CD14-positive monocyte (primary cell): ENCODE data around the gene RPL28. TPM values are rescaled to one million over a fixed set of nuclear protein-coding genes. Genes with fewer than 3 reads are reported as not detected.

Source experiments
- DNase-seq, 3 donors: peaks; one replicate each; pipeline ENCODE4 v3.0.0-alpha.2; 2011 to 2022
- H2AFZ ChIP-seq: 2 replicates; pipeline ENCODE4 v1.6.0; 2012; ENCODE audit warnings: mild to moderate bottlenecking, low read depth, low read length, inconsistent platforms; ENCODE audit not compliant: insufficient read depth, poor library complexity, severe bottlenecking
- H3K27ac ChIP-seq, 2 donors: 1 replicate in 1 of 2; 2 replicates in 1 of 2; pipeline ENCODE4 v1.5.1; 2012 to 2013; ENCODE audit warnings: low read length in 2 of 2, control low read depth in 1 of 2, inconsistent platforms in 1 of 2, low read depth in 1 of 2, mild to moderate bottlenecking in 1 of 2
- H3K27me3 ChIP-seq, 2 donors: one replicate each; pipeline versions ENCODE4 v1.6.0 to v1.6.1; 2011 to 2013; ENCODE audit warnings: low read length in 2 of 2; ENCODE audit not compliant: control insufficient read depth in 2 of 2, insufficient read depth in 2 of 2
- H3K36me3 ChIP-seq, 2 donors: replicated peaks in 1 of 2; 1 replicate in 1 of 2; 2 replicates in 1 of 2; pipeline versions ENCODE4 v1.5.1 to v1.6.1; 2012 to 2013; ENCODE audit warnings: low read length in 2 of 2, control low read depth in 1 of 2, inconsistent platforms in 1 of 2, mild to moderate bottlenecking in 1 of 2; ENCODE audit not compliant: insufficient read depth in 2 of 2, control insufficient read depth in 1 of 2
- H3K4me1 ChIP-seq, 2 donors: 1 replicate in 1 of 2; 2 replicates in 1 of 2; pipeline versions ENCODE4 v1.5.1 to v1.6.1; 2012 to 2013; ENCODE audit warnings: low read length in 2 of 2, control low read depth in 1 of 2, inconsistent platforms in 1 of 2, mild to moderate bottlenecking in 1 of 2, moderate library complexity in 1 of 2; ENCODE audit not compliant: insufficient read depth in 2 of 2, control insufficient read depth in 1 of 2
- H3K4me2 ChIP-seq: replicated peaks from 2 replicates; pipeline ENCODE3; 2012; ENCODE audit warnings: low read length, moderate library complexity, mild to moderate bottlenecking; ENCODE audit not compliant: poor library complexity, severe bottlenecking; ENCODE audit errors: extremely low read depth
- H3K4me3 ChIP-seq, 3 experiments: fragments of 200-600 bp in 1 of 3; sonication (generic) in 1 of 3; replicated peaks in 1 of 3; 1 replicate in 2 of 3; 2 replicates in 1 of 3; pipeline ENCODE4 v1.5.1; 2011 to 2013; ENCODE audit warnings: low read length in 3 of 3, mild to moderate bottlenecking in 3 of 3, control low read depth in 2 of 3, low read depth in 2 of 3, inconsistent platforms in 1 of 3, moderate library complexity in 1 of 3
- H3K79me2 ChIP-seq: 2 replicates; pipeline ENCODE4 v1.6.0; 2012; ENCODE audit warnings: mild to moderate bottlenecking, control low read depth, inconsistent platforms, low read length, moderate library complexity; ENCODE audit not compliant: insufficient read depth
- H3K9ac ChIP-seq: 2 replicates; pipeline ENCODE4 v1.6.0; 2017; ENCODE audit warnings: low read length, mild to moderate bottlenecking; ENCODE audit not compliant: insufficient read depth, poor library complexity, severe bottlenecking
- H3K9me3 ChIP-seq, 2 donors: replicated peaks in 1 of 2; 1 replicate in 1 of 2; 2 replicates in 1 of 2; pipeline versions ENCODE4 v1.5.1 to v1.6.1; 2012 to 2013; ENCODE audit warnings: low read length in 2 of 2, control low read depth in 1 of 2; ENCODE audit not compliant: control insufficient read depth in 1 of 2, insufficient read depth in 1 of 2
- H4K20me1 ChIP-seq: 2 replicates; pipeline ENCODE4 v1.6.0; 2012; ENCODE audit warnings: mild to moderate bottlenecking, low read length, control low read depth, moderate library complexity; ENCODE audit not compliant: insufficient read depth
- H3K27ac Mint-ChIP-seq, 7 donors: one replicate each; pipeline ENCODE4 v1.8.0; 2020; ENCODE audit warnings: mild to moderate bottlenecking in 7 of 7, mixed read lengths in 7 of 7, moderate library complexity in 6 of 7, inconsistent platforms in 2 of 7
- H3K27me3 Mint-ChIP-seq, 3 donors: one replicate each; pipeline ENCODE4 v1.8.0; 2021 to 2022; ENCODE audit warnings: low read depth in 3 of 3, mild to moderate bottlenecking in 3 of 3, mixed read lengths in 3 of 3, moderate library complexity in 3 of 3, inconsistent platforms in 1 of 3
- H3K36me3 Mint-ChIP-seq, 2 donors: one replicate each; pipeline ENCODE4 v1.8.0; 2020; ENCODE audit warnings: mixed read lengths in 2 of 2, inconsistent platforms in 1 of 2, mild to moderate bottlenecking in 1 of 2
- H3K4me1 Mint-ChIP-seq: one replicate; pipeline ENCODE4 v1.8.0; 2020; ENCODE audit warnings: mild to moderate bottlenecking, mixed read lengths
- H3K4me3 Mint-ChIP-seq, 2 donors: one replicate each; pipeline ENCODE4 v1.8.0; 2020; ENCODE audit warnings: mild to moderate bottlenecking in 2 of 2, mixed read lengths in 2 of 2, moderate library complexity in 1 of 2
- H3K9me3 Mint-ChIP-seq, 7 donors: one replicate each; pipeline ENCODE4 v1.8.0; 2020 to 2022; ENCODE audit warnings: mixed read lengths in 7 of 7, mild to moderate bottlenecking in 6 of 7, moderate library complexity in 6 of 7, inconsistent platforms in 2 of 7
- CTCF ChIP-seq: fragments of 200-600 bp; IDR thresholded peaks from one replicate; pipeline ENCODE4 v1.8.0; 2022; ENCODE audit warnings: antibody characterized with exemption, mild to moderate bottlenecking
- WGBS: methylation state at CpG from one replicate; pipeline ENCODE4 v1.1.5; 2013; ENCODE audit warnings: missing lambda C conversion rate; ENCODE audit not compliant: insufficient coverage; 5-methylcytosine and 5-hydroxymethylcytosine counted together
- intact Hi-C, 2 donors: fragments of 100-400 bp; cut with micrococcal nuclease; formaldehyde crosslinking; loops; one replicate each; pipeline versions ENCODE4 v1.15.0 to v1.15.1; 2023
- polyA plus RNA-seq, 3 donors: library from polyadenylated mRNA; depleted of rRNA in 1 of 3; unstranded in 2 of 3; stranded (reverse) in 1 of 3; fragments of 300-500 nt in 2 of 3; fragments of >200 nt in 1 of 3; fragmentation: Illumina TruSeq in 2 of 3; gene quantifications; 1 replicate in 2 of 3; 2 replicates in 1 of 3; pipeline ENCODE4 v1.2.3, GENCODE V29; 2012 to 2021

RPL28 gene
- polyA plus RNA-seq, 3 donors = 199 to 3,862 (median 208) TPM

DNA sequence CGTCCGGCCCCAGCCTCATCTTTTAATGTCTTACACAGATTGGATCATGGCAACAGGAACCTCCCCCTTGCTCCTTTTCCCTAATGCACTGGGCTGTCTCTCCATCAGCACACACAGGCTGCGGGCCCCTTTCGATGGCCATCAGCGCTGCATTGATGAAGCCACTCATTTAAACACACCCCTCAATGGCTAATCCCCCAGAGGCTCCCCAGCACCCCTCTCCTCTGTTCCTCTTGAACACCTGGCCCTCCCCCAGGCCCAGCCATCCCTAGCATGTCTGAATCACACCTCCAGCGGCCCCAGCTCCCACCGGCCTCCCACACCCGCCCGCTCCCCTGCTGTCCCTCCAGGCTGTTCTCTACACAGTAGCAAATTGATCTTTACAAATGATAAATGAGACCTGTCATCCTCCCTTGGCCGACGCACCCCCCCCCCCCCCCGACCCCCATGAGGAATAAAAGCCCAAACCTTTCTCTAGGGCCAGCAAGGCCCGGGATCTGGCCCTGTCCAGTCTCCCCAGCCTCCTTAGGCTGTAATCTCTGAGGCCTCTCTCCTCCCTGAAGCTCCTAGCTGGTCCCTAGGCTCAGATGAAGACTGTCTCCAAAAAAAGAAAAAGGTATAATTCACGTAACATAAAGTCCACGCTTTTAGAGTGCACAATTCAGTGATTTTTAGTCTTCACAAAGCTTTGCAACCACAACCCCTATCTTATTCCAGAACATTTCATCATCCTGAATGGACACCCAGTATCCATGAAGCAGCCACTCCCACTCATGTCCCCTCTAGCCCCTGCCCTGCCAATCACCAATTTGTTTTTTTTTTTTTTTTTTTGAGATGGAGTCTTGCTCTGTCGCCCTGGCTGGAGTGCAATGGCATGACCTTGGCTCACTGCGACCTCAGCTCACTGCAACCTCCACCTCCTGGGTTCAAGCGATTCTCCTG is 7.4 kb downstream of the RPL28 start:
- no peak overlapping the region for H3K27ac ChIP-seq
- no peak for TF ChIP-seq CTCF

DNA sequence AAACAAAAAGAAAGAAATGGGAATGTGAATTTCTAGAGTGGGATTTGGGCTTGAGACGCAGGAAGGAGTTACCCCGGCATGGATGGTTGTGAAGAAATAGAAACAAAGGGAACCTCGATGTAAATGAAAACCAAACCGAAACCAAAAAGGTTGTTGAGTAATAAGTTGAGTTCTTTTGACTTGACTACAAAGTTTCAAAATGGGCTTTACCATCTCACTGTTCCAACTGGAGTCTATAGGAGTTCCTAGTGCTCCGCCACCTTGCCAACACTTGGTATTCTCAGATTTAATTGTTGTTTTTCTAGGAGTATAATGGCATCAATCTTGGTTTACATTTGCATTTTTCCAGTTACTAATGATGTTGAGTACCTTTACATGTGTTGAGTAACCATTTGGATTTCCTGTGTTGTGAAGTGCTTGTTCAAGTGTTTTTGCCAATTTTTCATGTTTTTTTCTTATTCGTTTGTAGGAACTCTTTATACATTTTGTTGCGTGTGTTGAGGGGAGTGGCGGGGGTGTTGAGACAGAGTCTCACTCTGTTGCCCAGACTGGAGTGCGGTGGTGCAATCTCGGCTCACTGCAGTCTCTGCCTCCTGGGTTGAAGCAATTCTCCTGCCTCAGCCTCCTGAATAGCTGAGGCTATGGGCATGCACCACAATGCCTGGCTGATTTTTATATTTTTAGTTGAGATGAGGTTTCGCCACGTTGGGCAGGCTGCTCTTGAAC is 12.6 kb downstream of the RPL28 start:
- WGBS = 21% methylated on average over 8 of the region's 12 CpGs
- H3K27ac ChIP-seq = peak overlapping the region; percentile 64 to 90
- peak overlapping the region; percentile 80 to 86 for H3K4me3 Mint-ChIP-seq

More for the DNA sequence above, 7.4 kb downstream of the RPL28 start:
- H3K9ac ChIP-seq = no peak overlapping the region
- H3K9me3 ChIP-seq = no peaks in the 10 kb centered on the region
- 85% methylated on average over 8 of the region's 18 CpGs for WGBS
- Mint-ChIP-seq H3K27me3 (peaks cover 0 to 2% (median 1%) of the 10 kb centered on the region in 3 donors), H3K4me1 (peaks cover 33% of the 10 kb centered on the region), H3K9me3 (peaks cover 0 to 2% (median 0%) of the 10 kb centered on the region in 7 donors), H3K27ac (peak overlapping the region in 2 of 7 donors; percentile 54 to 68), H3K4me3 (no peak overlapping the region), H3K36me3 (peaks cover 24 to 32% of the 10 kb centered on the region in 2 donors)
- H2AFZ ChIP-seq = no peak overlapping the region
- peaks cover 20% of the 10 kb centered on the region for H3K79me2 ChIP-seq
- H3K27me3 ChIP-seq = no peaks in the 10 kb centered on the region
- DNase-seq = no peak
- H4K20me1 ChIP-seq = peaks cover 52% of the 10 kb centered on the region
- peaks cover 29 to 33% of the 10 kb centered on the region in 2 donors for H3K36me3 ChIP-seq
- no peak overlapping the region for H3K4me2 ChIP-seq
- no peak overlapping the region for H3K4me3 ChIP-seq
- peaks cover 13 to 18% of the 10 kb centered on the region in 2 donors for H3K4me1 ChIP-seq
- intact Hi-C loops = no loop called here

More for the DNA sequence above, 12.6 kb downstream of the RPL28 start:
- Mint-ChIP-seq H3K36me3 (peaks cover 26 to 33% of the 10 kb centered on the region in 2 donors), H3K9me3 (peaks cover 0 to 2% (median 0%) of the 10 kb centered on the region in 7 donors), H3K27ac (peak overlapping the region; percentile 86 to 96 (median 92)), H3K27me3 (peaks cover 0 to 2% (median 0%) of the 10 kb centered on the region in 3 donors), H3K4me1 (peaks cover 47% of the 10 kb centered on the region)
- H3K9ac ChIP-seq = peak overlapping the region; percentile 49
- H3K4me1 ChIP-seq = peaks cover 27 to 40% of the 10 kb centered on the region in 2 donors
- peak overlapping the region; percentile 27 to 77 (median 53) for H3K4me3 ChIP-seq
- H3K36me3 ChIP-seq = peaks cover 26 to 29% of the 10 kb centered on the region in 2 donors
- DNase-seq = peak; percentile 33 to 76 (median 54)
- peaks cover 15% of the 10 kb centered on the region for H4K20me1 ChIP-seq
- H3K4me2 ChIP-seq = peak overlapping the region; percentile 79
- no peaks in the 10 kb centered on the region for H3K27me3 ChIP-seq
- TF ChIP-seq CTCF = no peak
- H2AFZ ChIP-seq = peak overlapping the region; percentile 53
- intact Hi-C loops = no loop called here
- H3K9me3 ChIP-seq = no peaks in the 10 kb centered on the region
- peaks cover 34% of the 10 kb centered on the region for H3K79me2 ChIP-seq
